Gastrocnemius medialis (tissue), 4 donors: ENCODE data around the gene MANEAL. TPM values are rescaled to one million over a fixed set of nuclear protein-coding genes. Genes with fewer than 3 reads are reported as not detected.

Source experiments
- ATAC-seq, 2 donors: fragments of 150-250 bp; one replicate each; pipeline ENCODE4 v1.9.1; 2016
- DNase-seq, 2 donors: peaks; one replicate each; pipeline ENCODE4 v3.0.0-alpha.2; 2019
- H3K27ac ChIP-seq, 4 donors: fragments of 200-600 bp; sonication (generic); 1 replicate in 1 of 4; 2 replicates in 3 of 4; pipeline ENCODE4 v1.5.1; 2016 to 2018; ENCODE audit warnings: mild to moderate bottlenecking in 2 of 4, moderate library complexity in 1 of 4
- H3K27me3 ChIP-seq, 3 donors: fragments of 200-600 bp; sonication (generic) in 2 of 3; 1 replicate in 1 of 3; 2 replicates in 2 of 3; pipeline versions ENCODE4 v1.5.1 to v1.6.0; 2016 to 2019; ENCODE audit warnings: mild to moderate bottlenecking in 1 of 3, moderate library complexity in 1 of 3
- H3K36me3 ChIP-seq, 2 donors: fragments of 200-600 bp; sonication (generic) in 1 of 2; one replicate each; pipeline ENCODE4 v1.5.1; 2017 to 2018
- H3K4me1 ChIP-seq, 2 donors: fragments of 200-600 bp; sonication (generic) in 1 of 2; one replicate each; pipeline ENCODE4 v1.5.1; 2016 to 2017; ENCODE audit warnings: mild to moderate bottlenecking in 2 of 2
- H3K4me3 ChIP-seq, 4 donors: fragments of 200-600 bp; sonication (generic) in 3 of 4; 1 replicate in 1 of 4; 2 replicates in 3 of 4; pipeline ENCODE4 v1.5.1; 2016 to 2019; ENCODE audit warnings: mild to moderate bottlenecking in 2 of 4
- H3K9me3 ChIP-seq, 3 donors: fragments of 200-600 bp; sonication (generic) in 2 of 3; 1 replicate in 1 of 3; 2 replicates in 2 of 3; pipeline ENCODE4 v1.5.1; 2016 to 2019
- POLR2A ChIP-seq, 2 donors: fragments of 450-650 bp; IDR thresholded peaks; one replicate each; pipeline ENCODE4 v1.6.1; 2017; ENCODE audit warnings: antibody characterized with exemption in 2 of 2, mild to moderate bottlenecking in 2 of 2, moderate library complexity in 2 of 2
- in situ Hi-C, 4 donors: fragments of 200-750 bp; cut with MboI; loops; one replicate each; pipeline versions ENCODE4 v1.15.0 to v1.8.0; 2017; ENCODE audit warnings: low sequenced_read_pairs in 4 of 4
- intact Hi-C: fragments of 100-400 bp; cut with DNase I; formaldehyde crosslinking; loops from one replicate; pipeline ENCODE4 v1.15.1; 2023; ENCODE audit warnings: low total_unique reads
- total RNA-seq, 4 donors: library from RNA; depleted of rRNA; stranded (reverse); fragments of >200 nt; gene quantifications; one replicate each; pipeline versions ENCODE4 v1.1.0 to v1.2.3, GENCODE V29; 2016
- TF ChIP-seq, protein P1 (sequence below), 5 experiments: fragments of 450-650 bp in 3 of 5; fragments of 200-600 bp in 2 of 5; sonication (generic) in 2 of 5; IDR thresholded peaks in 4 of 5; conservative IDR thresholded peaks in 1 of 5; 1 replicate in 4 of 5; 2 replicates in 1 of 5; pipeline ENCODE4 v1.5.1; 2016 to 2019; ENCODE audit warnings: antibody characterized with exemption in 5 of 5, mild to moderate bottlenecking in 3 of 5, moderate library complexity in 3 of 5

Gene MANEAL
- total RNA-seq, 4 donors from 2014 or later = 2.3 to 9.9 (median 4.0) TPM

DNA sequence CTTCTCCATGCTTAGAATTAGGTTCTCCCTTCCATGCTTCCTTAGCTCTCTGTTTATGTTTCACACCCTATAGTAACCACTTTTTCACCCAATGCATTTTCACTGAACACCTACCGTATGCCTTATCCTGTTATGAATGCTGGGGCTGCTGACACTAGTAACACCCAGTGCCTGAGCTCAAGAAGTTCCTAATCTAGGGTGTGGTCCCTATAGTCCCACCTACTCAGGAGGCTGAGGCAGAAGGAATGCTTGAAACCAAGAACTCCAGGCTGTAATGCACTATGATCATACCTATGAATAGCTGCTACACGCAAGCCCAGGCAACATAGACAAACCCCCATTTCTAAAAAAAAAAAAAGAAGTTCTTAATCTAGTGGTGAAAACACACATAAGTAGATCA lies 34.2 kb upstream of the MANEAL start:
- in situ Hi-C loops (no loop called here), intact Hi-C loops (no loop called here)
- H3K4me1 ChIP-seq = no peaks in the 10 kb centered on the region
- H3K4me3 ChIP-seq = no peak overlapping the region
- no peaks in the 10 kb centered on the region for H3K9me3 ChIP-seq
- no peak overlapping the region for H3K27ac ChIP-seq
- no peaks in the 10 kb centered on the region for H3K36me3 ChIP-seq
- ATAC-seq = no peak
- DNase-seq = no peak
- no peak for TF ChIP-seq POLR2A (IDR thresholded peaks at IDR 0.05)
- TF ChIP-seq, protein P1, sequence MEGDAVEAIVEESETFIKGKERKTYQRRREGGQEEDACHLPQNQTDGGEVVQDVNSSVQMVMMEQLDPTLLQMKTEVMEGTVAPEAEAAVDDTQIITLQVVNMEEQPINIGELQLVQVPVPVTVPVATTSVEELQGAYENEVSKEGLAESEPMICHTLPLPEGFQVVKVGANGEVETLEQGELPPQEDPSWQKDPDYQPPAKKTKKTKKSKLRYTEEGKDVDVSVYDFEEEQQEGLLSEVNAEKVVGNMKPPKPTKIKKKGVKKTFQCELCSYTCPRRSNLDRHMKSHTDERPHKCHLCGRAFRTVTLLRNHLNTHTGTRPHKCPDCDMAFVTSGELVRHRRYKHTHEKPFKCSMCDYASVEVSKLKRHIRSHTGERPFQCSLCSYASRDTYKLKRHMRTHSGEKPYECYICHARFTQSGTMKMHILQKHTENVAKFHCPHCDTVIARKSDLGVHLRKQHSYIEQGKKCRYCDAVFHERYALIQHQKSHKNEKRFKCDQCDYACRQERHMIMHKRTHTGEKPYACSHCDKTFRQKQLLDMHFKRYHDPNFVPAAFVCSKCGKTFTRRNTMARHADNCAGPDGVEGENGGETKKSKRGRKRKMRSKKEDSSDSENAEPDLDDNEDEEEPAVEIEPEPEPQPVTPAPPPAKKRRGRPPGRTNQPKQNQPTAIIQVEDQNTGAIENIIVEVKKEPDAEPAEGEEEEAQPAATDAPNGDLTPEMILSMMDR (IDR thresholded peaks at IDR 0.05 in 4 of 5, conservative IDR thresholded peaks at IDR 0.05 in 1 of 5) = no peak
- H3K27me3 ChIP-seq = peaks cover 29 to 40% (median 31%) of the 10 kb centered on the region in 3 donors

DNA sequence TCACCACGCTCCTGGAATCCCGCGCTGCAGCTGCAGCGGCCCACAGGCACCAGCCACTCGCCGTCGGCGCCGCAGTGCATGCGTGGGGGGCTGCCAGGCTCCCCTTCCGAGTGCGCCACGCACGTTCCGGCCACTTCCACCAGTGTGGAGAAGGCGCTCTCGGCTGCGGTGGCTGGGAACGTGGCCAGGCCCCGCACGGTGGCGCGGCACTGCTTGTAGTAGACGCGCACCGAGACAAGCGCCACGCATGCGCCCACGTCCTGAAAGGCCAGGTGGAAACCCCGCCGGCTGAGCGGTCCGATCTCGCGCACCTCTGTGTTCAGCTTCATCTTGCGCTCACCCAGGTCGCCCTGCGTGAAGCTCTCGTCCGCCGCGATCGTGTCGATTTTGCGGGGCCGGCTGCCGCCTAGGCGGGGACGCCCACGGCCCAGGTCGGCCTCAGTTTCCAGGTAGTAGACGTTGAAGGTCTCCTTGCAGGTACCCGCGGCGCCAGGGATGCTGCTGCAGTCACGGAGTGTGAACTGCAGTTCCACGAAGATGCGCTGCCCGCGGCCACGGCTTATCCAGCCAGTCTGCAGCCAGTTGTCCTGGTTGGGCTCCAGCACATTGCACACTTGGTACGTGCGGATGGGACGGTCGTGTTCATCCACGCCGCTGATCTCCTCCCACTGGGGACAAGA lies 32.1 kb upstream of the MANEAL start:
- no peaks in the 10 kb centered on the region for H3K4me1 ChIP-seq
- no peak overlapping the region for H3K4me3 ChIP-seq
- ATAC-seq (no peak), DNase-seq (no peak)
- no peaks in the 10 kb centered on the region for H3K9me3 ChIP-seq
- no peaks in the 10 kb centered on the region for H3K36me3 ChIP-seq
- intact Hi-C loops (no loop called here), in situ Hi-C loops (no loop called here)
- no peak overlapping the region for H3K27ac ChIP-seq
- no peak for TF ChIP-seq POLR2A (IDR thresholded peaks at IDR 0.05)
- TF ChIP-seq, protein P1 (IDR thresholded peaks at IDR 0.05 in 4 of 5, conservative IDR thresholded peaks at IDR 0.05 in 1 of 5) = no peak
- peaks cover 42 to 47% (median 46%) of the 10 kb centered on the region in 3 donors for H3K27me3 ChIP-seq

DNA sequence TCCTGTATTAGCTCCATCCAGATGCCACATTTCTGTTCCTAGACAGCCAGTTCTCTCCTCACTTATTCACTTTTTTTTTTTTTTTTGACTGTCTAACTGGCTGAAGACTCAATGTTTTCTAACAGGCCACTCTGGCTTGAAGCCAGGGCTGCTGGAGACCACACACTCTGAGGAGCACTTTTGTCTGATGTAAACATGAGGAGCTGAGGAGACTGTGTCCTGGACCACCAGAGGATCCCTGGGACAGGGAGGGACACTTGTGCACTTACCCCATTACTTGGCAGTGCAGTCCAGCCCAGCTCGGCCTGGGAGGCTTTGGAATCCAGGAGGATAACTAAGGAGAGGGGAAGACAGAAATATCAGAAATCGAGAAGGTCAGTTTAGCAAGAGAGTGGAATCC lies 31.1 kb upstream of the MANEAL start:
- intact Hi-C loops = no loop called here
- in situ Hi-C loops = no loop called here
- no peak overlapping the region for H3K4me3 ChIP-seq
- TF ChIP-seq POLR2A (IDR thresholded peaks at IDR 0.05) = no peak
- TF ChIP-seq, protein P1 (IDR thresholded peaks at IDR 0.05 in 4 of 5, conservative IDR thresholded peaks at IDR 0.05 in 1 of 5) = no peak
- no peak for DNase-seq
- H3K27ac ChIP-seq = no peak overlapping the region
- ATAC-seq = no peak
- H3K4me1 ChIP-seq = no peaks in the 10 kb centered on the region
- peaks cover 50 to 56% (median 54%) of the 10 kb centered on the region in 3 donors for H3K27me3 ChIP-seq
- H3K36me3 ChIP-seq = no peaks in the 10 kb centered on the region
- H3K9me3 ChIP-seq = no peaks in the 10 kb centered on the region

DNA sequence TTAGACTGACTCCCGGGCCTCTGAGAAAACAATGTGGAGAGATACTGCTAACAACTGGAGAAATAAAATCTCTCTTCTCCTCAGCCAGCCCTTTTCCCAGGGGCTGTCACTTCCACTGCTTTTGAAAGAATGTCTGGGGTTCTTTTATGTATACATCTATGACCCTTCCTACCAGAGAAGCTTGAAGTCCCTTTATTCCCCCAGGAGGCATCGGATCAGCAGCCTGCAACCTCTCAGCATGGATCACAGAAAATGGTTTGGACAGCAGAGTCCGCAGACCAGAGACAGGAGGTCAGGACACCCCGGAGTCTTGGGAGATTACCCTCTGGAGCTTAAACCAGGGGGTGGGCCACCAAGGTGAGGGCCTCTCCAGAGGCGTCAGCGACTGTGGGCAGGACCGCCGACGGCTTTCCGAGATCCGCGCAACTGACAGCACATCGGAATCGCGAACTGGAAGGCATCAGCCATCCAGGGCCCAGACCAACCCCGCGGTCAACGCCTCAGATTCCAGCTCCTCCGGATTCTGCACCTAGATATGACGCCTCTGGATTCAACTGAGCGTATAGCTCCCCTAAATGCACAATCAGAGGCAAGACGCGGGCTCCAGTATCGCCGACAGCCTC lies 29.7 kb upstream of the MANEAL start:
- H3K9me3 ChIP-seq = no peaks in the 10 kb centered on the region
- TF ChIP-seq POLR2A (IDR thresholded peaks at IDR 0.05) = no peak
- TF ChIP-seq, protein P1 (IDR thresholded peaks at IDR 0.05 in 4 of 5, conservative IDR thresholded peaks at IDR 0.05 in 1 of 5) = no peak
- no peak overlapping the region for H3K27ac ChIP-seq
- peaks cover 57 to 58% (median 57%) of the 10 kb centered on the region in 3 donors for H3K27me3 ChIP-seq
- intact Hi-C loops (no loop called here), in situ Hi-C loops (no loop called here)
- H3K36me3 ChIP-seq = no peaks in the 10 kb centered on the region
- H3K4me3 ChIP-seq = no peak overlapping the region
- no peak for ATAC-seq
- no peaks in the 10 kb centered on the region for H3K4me1 ChIP-seq
- no peak for DNase-seq
